Measurements from ENCODE around the gene MSLN.

- TF ChIP-seq CTCF (IDR thresholded peaks at IDR 0.05), result no peak
- no peak for TF ChIP-seq POLR2A (IDR thresholded peaks at IDR 0.05)
Measured at GRCh38 chr16:719815-720446, 40.6 kb upstream of the MSLN start.

Data from uterus (tissue), 2 donors.